AG04449 (cell line): ENCODE measurements around the gene CDH2.

Experiments
- CTCF ChIA-PET: fragments of 350-600 bp; formaldehyde crosslinking; extraction: SDS; loops from one replicate; lab custom pipeline; 2021; ENCODE audit warnings: antibody characterized with exemption; lab: Yijun Ruan, JAX
- POLR2A ChIA-PET: fragments of 400-600, 350-600 bp; formaldehyde crosslinking; extraction: SDS; loops from one replicate; lab custom pipeline; 2020; ENCODE audit warnings: antibody characterized with exemption, inconsistent platforms; lab: Yijun Ruan, JAX
- DNase-seq: peaks from one replicate; pipeline ENCODE4 v3.0.0-alpha.2; 2010; ENCODE audit warnings: low read depth, low spot score
- H3K4me3 ChIP-seq: 2 replicates; pipeline ENCODE4 v1.5.1; 2011; ENCODE audit warnings: low read depth, mild to moderate bottlenecking, control low read depth, low read length
- TF ChIP-seq, protein P1 (sequence below): IDR thresholded peaks from one replicate; pipeline ENCODE4 v1.5.1; 2011; ENCODE audit warnings: mild to moderate bottlenecking, moderate library complexity, low read length, control low read depth, inconsistent platforms; ENCODE audit not compliant: insufficient read depth; ENCODE audit errors: missing control alignments

Gene CDH2

DNA sequence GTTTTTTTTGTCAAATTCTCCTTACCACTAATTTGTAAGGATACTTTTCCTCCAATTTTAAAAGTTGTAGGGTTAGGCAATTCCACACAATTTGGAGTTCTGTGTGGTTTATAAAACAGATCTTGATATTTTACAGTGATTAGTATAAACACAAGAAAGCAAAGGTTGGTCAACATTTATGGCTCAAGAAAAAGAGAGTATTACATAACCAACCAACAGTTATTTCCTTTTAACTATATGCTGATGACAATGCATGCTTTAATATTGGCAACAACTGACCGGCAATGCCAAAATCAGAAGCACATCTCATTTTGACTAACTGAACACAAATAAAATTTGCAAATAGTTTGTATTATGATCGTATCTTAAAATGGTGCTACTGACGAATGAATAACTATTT is 137.2 kb downstream of the CDH2 start:
- no peak overlapping the region for H3K4me3 ChIP-seq
- POLR2A ChIA-PET: no interaction called here
- TF ChIP-seq, protein P1, sequence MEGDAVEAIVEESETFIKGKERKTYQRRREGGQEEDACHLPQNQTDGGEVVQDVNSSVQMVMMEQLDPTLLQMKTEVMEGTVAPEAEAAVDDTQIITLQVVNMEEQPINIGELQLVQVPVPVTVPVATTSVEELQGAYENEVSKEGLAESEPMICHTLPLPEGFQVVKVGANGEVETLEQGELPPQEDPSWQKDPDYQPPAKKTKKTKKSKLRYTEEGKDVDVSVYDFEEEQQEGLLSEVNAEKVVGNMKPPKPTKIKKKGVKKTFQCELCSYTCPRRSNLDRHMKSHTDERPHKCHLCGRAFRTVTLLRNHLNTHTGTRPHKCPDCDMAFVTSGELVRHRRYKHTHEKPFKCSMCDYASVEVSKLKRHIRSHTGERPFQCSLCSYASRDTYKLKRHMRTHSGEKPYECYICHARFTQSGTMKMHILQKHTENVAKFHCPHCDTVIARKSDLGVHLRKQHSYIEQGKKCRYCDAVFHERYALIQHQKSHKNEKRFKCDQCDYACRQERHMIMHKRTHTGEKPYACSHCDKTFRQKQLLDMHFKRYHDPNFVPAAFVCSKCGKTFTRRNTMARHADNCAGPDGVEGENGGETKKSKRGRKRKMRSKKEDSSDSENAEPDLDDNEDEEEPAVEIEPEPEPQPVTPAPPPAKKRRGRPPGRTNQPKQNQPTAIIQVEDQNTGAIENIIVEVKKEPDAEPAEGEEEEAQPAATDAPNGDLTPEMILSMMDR: no peak
- DNase-seq: no peak
- CTCF ChIA-PET: no interaction called here

DNA sequence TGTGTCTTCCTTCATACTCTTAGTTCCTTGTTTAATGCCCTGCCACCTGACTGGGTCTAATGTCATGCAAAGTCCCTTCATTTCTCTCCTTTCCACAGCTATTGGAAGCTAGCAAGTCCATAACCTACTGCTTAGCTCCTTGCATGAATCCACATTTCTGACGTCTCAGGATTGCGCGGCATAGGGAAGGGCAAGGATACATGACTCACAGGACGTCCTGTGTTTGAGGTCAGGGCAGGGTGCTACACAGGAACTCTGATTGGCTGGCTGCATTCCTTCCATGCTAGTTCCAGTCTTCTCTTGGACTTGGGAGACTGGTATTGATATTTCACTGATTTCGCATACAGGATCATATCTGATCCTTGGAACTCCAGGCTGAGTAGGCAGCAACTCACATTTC is 137.9 kb downstream of the CDH2 start:
- no peak overlapping the region for H3K4me3 ChIP-seq
- no peak for DNase-seq
- ChIA-PET CTCF (no interaction called here), POLR2A (no interaction called here)
- TF ChIP-seq, protein P1: no peak

- H3K4me3 ChIP-seq: no peak overlapping the region
- ChIA-PET CTCF (interaction anchor here (1.5 kb wide), 1 partner anchor 141 kb away, joined by 4 read pairs; the partner anchor contains the start of gene CDH2), POLR2A (no interaction called here)
- TF ChIP-seq, protein P1: no peak
- no peak for DNase-seq
These were observed 140.4 kb downstream of the CDH2 start for GRCh38 chr18:28036488-28036887.

DNA sequence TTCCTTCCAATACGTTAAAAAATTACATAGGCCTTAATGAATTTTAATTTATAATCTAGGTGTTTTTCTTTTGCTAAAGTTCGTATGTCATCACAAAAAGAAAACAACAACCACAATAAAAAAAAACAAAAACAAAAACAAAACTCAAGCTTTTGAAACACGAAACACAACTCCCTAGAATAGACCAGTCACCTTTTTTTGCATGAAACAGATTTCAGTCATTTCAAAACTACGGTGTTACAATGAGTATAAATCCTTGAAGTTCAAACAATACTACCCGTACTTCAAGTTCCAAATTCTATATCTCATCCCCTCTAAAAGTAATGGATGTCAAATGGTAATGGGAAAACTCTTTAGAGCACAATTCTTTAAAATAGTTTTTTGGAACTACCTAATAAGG is 142.4 kb downstream of the CDH2 start:
- no peak overlapping the region for H3K4me3 ChIP-seq
- TF ChIP-seq, protein P1: no peak
- POLR2A ChIA-PET: no interaction called here
- CTCF ChIA-PET: no interaction called here
- no peak for DNase-seq

DNA sequence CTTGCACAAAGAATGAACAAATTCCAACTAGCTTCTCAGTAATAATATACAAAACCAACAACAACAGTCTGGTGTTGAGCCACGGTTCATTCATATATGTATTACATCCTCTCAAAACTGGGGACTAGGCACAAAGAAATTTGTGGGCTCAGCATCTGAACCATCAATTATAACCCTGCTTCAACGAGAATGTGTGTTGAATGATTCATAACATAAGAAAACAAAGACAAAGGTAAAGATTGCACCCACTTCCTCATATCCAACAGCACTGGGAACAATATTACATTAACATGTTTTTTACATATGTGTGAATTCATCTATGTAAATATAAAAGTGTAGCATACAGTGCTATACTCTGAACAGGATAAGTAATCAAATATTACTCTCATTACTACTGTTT is 144.8 kb downstream of the CDH2 start:
- TF ChIP-seq, protein P1: no peak
- no peak overlapping the region for H3K4me3 ChIP-seq
- CTCF ChIA-PET: interaction anchor here (0.5 to 1.3 kb wide), 2 partner anchors 9 to 75 kb away, joined by 3 read pairs; no protein-coding TSS in a partner anchor
- POLR2A ChIA-PET: no interaction called here
- no peak for DNase-seq

DNA sequence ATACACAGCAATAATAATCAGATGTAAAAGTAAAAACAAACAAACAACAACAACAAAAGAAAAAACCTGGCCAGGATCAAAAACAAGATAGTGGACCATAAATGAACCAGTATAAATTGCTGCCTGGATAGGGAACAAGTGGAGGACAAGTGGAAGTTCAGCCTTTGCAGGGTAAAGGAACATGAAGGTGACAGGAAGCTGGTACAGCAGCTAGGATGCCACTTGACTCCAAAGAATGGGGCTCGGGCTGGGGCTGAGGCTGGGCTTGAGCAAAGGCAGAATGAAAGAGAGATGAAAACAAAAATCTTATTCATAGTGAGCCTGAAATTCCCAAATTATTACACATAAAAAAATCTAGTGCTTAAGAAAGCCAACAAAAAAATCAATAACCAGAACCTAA is 146.5 kb downstream of the CDH2 start:
- H3K4me3 ChIP-seq: no peak overlapping the region
- ChIA-PET POLR2A (no interaction called here), CTCF (no interaction called here)
- no peak for DNase-seq
- TF ChIP-seq, protein P1: no peak
